Measurements from ENCODE around the gene PTGFR.

DNA sequence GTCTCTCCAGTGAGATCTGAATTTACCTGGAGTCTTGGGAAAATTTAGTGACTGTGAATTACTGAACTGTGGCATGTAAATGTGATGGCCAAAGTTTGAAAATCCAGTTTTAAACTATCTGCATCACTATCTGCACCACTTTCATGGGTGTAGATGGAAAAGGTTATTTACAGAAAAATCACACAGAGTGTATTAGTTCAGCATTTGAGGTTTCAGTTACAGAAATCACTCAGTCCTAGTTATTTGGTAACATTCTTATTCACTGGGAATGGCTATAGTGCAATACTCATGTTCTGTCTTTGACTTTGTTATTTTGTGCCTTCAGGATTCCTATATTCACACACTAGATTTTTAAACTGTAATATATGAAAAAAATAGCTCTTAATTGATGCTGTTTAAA is 68.9 kb downstream of the PTGFR start:
- TF ChIP-seq, protein P1, sequence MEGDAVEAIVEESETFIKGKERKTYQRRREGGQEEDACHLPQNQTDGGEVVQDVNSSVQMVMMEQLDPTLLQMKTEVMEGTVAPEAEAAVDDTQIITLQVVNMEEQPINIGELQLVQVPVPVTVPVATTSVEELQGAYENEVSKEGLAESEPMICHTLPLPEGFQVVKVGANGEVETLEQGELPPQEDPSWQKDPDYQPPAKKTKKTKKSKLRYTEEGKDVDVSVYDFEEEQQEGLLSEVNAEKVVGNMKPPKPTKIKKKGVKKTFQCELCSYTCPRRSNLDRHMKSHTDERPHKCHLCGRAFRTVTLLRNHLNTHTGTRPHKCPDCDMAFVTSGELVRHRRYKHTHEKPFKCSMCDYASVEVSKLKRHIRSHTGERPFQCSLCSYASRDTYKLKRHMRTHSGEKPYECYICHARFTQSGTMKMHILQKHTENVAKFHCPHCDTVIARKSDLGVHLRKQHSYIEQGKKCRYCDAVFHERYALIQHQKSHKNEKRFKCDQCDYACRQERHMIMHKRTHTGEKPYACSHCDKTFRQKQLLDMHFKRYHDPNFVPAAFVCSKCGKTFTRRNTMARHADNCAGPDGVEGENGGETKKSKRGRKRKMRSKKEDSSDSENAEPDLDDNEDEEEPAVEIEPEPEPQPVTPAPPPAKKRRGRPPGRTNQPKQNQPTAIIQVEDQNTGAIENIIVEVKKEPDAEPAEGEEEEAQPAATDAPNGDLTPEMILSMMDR (conservative IDR thresholded peaks at IDR 0.05; ENCODE audit: low read length) = no peak
- TF ChIP-seq EZH2phosphoT487 (IDR thresholded peaks at IDR 0.05; ENCODE audit: borderline replicate concordance) = no peak

Measured in Loucy (cell line).